Measurements from ENCODE around the gene PRELID1. TPM values are rescaled to one million over a fixed set of nuclear protein-coding genes. Genes with fewer than 3 reads are reported as not detected.

PRELID1 gene
- total and polyA plus RNA-seq, 2 donors from 2014 or later = 90.8 to 351 TPM

DNA sequence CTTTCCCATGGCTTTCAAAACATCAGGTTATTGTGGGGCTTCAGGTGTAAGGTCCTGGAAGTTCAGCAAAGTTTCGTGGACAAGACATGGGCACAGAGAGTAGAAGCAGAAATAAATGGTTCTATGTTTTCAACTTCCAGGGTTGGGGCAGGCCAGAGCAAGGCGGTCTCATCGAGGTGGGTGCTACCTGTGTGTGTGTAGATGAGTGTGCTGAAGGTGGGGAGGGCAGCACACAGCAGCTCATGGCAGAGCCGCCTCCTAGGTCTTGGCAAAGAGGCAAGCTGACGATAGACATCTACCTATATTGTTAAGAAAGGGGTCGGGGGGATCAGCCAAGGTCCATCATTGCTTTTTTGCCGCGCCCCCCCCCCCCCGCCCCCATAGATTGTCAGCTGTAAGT is 3.9 kb upstream of the PRELID1 start:
- H3K4me1 ChIP-seq (ENCODE audit: control insufficient read depth in 2 of 3, insufficient read depth in 2 of 3, low read depth in 1 of 3, low read length in 3 of 3) = peaks cover 0 to 32% (median 4%) of the 10 kb centered on the region in 3 donors
- intact Hi-C loops (cut with DNase I) = no loop called here

DNA sequence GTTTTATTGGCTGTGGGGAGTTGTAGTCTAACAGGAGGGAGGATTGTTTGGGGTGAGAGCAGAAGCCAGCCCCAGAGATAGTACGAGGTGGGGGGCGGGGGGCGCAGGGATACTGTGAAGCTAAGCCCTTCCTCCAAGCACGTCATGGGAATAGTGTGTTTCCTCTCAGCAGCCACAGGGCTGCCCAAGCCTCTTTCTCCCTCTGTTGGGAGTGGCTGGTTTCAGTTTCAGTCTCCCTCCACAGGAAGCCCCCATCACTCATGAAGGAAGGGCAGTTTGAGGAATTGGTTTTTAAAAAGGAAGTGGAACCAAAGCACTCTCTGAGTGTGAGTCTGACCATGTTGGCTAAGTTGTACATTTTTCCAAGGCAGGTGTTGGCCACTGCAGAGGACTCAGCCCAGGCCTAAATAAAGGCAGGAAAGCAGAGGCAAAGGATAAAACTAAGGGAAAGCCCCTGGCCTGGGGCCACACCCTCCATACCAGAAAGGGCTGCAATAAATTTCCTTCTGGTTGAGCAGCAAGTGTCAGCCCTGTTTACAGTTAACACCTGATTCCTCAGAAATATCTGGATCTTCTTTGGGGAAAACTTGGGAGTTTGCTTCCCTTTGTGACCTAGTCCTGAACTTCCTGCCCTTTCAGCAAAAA is 3.2 kb upstream of the PRELID1 start:
- H3K27me3 ChIP-seq (ENCODE audit: control insufficient read depth, insufficient read depth, low read length) = no peaks in the 10 kb centered on the region
- no peak overlapping the region for H3K9ac ChIP-seq (ENCODE audit: low read length in 3 of 3)
- H3K9me3 ChIP-seq (ENCODE audit: control insufficient read depth in 2 of 3, insufficient read depth in 1 of 3, low read length in 3 of 3) = no peaks in the 10 kb centered on the region
- peak overlapping the region; percentile 47 to 52 for H3K27ac ChIP-seq (ENCODE audit: low read depth in 2 of 2, low read length in 2 of 2)
- no peak for FAIRE-seq
- H3K36me3 ChIP-seq (ENCODE audit: control insufficient read depth in 2 of 3, insufficient read depth in 3 of 3, low read length in 3 of 3) = peaks cover under 1 to 34% (median 10%) of the 10 kb centered on the region in 3 donors
- intact Hi-C loops (cut with DNase I) = no loop called here
- H3K4me3 ChIP-seq (ENCODE audit: low read length in 3 of 3) = no peak overlapping the region
- peak in 4 of 5 donors; percentile 42 to 79 (median 58) for DNase-seq
- H3K4me1 ChIP-seq (ENCODE audit: control insufficient read depth in 2 of 3, insufficient read depth in 2 of 3, low read depth in 1 of 3, low read length in 3 of 3) = peaks cover 0 to 33% (median 4%) of the 10 kb centered on the region in 3 donors
- TF ChIP-seq, protein P1, sequence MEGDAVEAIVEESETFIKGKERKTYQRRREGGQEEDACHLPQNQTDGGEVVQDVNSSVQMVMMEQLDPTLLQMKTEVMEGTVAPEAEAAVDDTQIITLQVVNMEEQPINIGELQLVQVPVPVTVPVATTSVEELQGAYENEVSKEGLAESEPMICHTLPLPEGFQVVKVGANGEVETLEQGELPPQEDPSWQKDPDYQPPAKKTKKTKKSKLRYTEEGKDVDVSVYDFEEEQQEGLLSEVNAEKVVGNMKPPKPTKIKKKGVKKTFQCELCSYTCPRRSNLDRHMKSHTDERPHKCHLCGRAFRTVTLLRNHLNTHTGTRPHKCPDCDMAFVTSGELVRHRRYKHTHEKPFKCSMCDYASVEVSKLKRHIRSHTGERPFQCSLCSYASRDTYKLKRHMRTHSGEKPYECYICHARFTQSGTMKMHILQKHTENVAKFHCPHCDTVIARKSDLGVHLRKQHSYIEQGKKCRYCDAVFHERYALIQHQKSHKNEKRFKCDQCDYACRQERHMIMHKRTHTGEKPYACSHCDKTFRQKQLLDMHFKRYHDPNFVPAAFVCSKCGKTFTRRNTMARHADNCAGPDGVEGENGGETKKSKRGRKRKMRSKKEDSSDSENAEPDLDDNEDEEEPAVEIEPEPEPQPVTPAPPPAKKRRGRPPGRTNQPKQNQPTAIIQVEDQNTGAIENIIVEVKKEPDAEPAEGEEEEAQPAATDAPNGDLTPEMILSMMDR (IDR thresholded peaks at IDR 0.05; ENCODE audit: borderline replicate concordance, extremely low read depth, insufficient read depth) = no peak

More for the DNA sequence above, 3.9 kb upstream of the PRELID1 start:
- Histone ChIP-seq H3K27me3 (ENCODE audit: control insufficient read depth, insufficient read depth, low read length) (no peaks in the 10 kb centered on the region), H3K9ac (ENCODE audit: low read length in 3 of 3) (no peak overlapping the region), H3K36me3 (ENCODE audit: control insufficient read depth in 2 of 3, insufficient read depth in 3 of 3, low read length in 3 of 3) (peaks cover 2 to 40% (median 16%) of the 10 kb centered on the region in 3 donors), H3K9me3 (ENCODE audit: control insufficient read depth in 2 of 3, insufficient read depth in 1 of 3, low read length in 3 of 3) (no peaks in the 10 kb centered on the region), H3K4me3 (ENCODE audit: low read length in 3 of 3) (no peak overlapping the region), H3K27ac (ENCODE audit: low read depth in 2 of 2, low read length in 2 of 2) (peak overlapping the region; percentile 19 to 23)
- DNase-seq (no peak), FAIRE-seq (no peak)
- TF ChIP-seq, protein P1 (IDR thresholded peaks at IDR 0.05; ENCODE audit: borderline replicate concordance, extremely low read depth, insufficient read depth) = no peak

DNA sequence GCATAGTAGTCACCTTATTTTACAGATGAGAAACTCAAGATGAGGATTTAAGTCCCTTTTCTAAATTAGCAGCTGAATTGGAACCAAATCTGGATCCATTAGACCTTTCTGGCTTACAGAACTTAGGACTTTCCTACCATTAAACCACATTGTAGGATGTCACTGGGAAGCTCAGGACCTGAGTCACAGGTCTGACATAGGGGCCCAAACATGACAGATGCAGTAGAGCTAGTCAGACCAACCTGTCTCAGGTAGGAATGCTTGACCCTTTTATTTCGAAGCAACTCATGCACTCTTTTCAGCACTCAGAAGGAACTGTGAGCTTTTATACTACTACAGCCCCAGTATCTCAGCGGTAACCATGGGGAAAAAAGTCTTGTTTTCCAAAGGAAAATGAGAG is 2.6 kb upstream of the PRELID1 start:
- Histone ChIP-seq H3K27ac (ENCODE audit: low read depth in 2 of 2, low read length in 2 of 2) (peak overlapping the region; percentile 7 to 47), H3K4me3 (ENCODE audit: low read length in 3 of 3) (no peak overlapping the region), H3K9me3 (ENCODE audit: control insufficient read depth in 2 of 3, insufficient read depth in 1 of 3, low read length in 3 of 3) (no peaks in the 10 kb centered on the region), H3K36me3 (ENCODE audit: control insufficient read depth in 2 of 3, insufficient read depth in 3 of 3, low read length in 3 of 3) (peaks cover 0 to 33% (median 14%) of the 10 kb centered on the region in 3 donors), H3K9ac (ENCODE audit: low read length in 3 of 3) (no peak overlapping the region), H3K4me1 (ENCODE audit: control insufficient read depth in 2 of 3, insufficient read depth in 2 of 3, low read depth in 1 of 3, low read length in 3 of 3) (peaks cover 0 to 33% (median 4%) of the 10 kb centered on the region in 3 donors), H3K27me3 (ENCODE audit: control insufficient read depth, insufficient read depth, low read length) (no peaks in the 10 kb centered on the region)
- intact Hi-C loops (cut with DNase I) = no loop called here
- no peak for FAIRE-seq
- TF ChIP-seq, protein P1 (IDR thresholded peaks at IDR 0.05; ENCODE audit: borderline replicate concordance, extremely low read depth, insufficient read depth) = no peak
- DNase-seq = no peak
